Measurements from ENCODE around the gene CHRNA1. TPM values are rescaled to one million over a fixed set of nuclear protein-coding genes. Genes with fewer than 3 reads are reported as not detected.

Gene CHRNA1
- total and polyA plus RNA-seq, 10 of the 15 experiments (the other 5 are each of a cell fraction or from before 2014, with no cell fraction given), result 0.05 to 0.14 TPM; not detected in 8

DNA sequence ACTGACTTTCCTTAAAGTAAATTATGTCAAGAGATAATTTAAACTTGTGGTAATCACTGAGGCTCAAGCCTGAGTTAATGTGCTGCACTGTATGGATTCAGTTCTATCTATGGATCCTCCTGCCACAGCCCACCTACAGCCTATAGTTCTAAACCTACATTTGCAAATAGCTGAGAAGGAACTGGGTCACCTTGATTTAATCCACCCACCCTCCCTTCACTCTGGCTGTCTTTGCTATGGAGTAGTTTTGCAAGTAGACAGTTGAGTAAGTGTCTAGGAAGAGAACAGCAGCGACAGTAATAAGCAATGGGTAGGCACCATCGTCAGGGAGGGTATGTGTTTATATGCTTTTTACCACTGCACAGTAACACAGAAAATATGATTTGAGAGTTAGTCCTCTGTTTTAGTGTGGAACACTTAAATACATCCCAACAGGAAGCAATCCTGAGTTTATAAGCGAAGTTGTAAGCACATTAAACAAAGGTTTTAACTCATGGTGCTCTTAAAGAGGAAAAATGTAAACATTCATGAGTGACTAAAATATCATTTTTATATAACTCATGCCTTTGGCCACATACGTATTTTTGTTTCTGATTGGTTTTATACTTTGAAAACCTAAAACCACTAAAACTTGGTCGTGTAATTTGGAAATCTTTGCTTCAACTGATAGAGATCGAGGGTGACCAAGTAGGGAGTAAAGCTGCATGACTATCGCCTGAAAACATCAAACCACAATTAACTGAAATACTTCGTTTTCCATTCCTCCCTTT lies 36.3 kb upstream of the CHRNA1 start (continued):
- TF ChIP-seq, protein P1, sequence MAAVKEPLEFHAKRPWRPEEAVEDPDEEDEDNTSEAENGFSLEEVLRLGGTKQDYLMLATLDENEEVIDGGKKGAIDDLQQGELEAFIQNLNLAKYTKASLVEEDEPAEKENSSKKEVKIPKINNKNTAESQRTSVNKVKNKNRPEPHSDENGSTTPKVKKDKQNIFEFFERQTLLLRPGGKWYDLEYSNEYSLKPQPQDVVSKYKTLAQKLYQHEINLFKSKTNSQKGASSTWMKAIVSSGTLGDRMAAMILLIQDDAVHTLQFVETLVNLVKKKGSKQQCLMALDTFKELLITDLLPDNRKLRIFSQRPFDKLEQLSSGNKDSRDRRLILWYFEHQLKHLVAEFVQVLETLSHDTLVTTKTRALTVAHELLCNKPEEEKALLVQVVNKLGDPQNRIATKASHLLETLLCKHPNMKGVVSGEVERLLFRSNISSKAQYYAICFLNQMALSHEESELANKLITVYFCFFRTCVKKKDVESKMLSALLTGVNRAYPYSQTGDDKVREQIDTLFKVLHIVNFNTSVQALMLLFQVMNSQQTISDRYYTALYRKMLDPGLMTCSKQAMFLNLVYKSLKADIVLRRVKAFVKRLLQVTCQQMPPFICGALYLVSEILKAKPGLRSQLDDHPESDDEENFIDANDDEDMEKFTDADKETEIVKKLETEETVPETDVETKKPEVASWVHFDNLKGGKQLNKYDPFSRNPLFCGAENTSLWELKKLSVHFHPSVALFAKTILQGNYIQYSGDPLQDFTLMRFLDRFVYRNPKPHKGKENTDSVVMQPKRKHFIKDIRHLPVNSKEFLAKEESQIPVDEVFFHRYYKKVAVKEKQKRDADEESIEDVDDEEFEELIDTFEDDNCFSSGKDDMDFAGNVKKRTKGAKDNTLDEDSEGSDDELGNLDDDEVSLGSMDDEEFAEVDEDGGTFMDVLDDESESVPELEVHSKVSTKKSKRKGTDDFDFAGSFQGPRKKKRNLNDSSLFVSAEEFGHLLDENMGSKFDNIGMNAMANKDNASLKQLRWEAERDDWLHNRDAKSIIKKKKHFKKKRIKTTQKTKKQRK (IDR thresholded peaks at IDR 0.05; ENCODE audit: low read depth, low read length), result no peak

DNA sequence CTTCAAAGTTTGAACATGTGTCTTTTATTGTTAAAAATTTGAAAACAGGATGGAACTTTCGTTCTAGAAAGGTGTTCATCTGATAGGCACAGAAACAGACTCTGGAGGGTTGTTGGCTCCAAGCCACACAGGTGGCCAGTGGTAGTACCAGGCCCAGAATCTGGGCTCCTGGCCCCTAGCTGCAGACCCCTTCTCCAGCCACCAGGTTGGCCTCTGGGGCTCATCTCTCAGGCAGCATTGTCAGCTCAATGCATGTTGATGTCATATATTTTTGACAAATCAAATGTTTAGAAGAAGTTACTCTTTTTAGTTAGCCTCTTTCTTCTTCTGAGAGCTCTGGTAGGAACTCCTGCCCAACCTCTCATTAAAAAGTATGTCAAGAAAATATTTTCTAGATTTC lies 34.5 kb upstream of the CHRNA1 start:
- FAIRE-seq, result no peak
- Histone ChIP-seq H3K9me3 (replicated peaks; ENCODE audit: control insufficient read depth, insufficient read depth, low read length) (no peaks in the 10 kb centered on the region), H3K4me2 (ENCODE audit: control insufficient read depth, insufficient read depth) (no peak overlapping the region), H3K79me2 (ENCODE audit: control insufficient read depth, insufficient read depth, low read length) (no peaks in the 10 kb centered on the region), H3K27me3 (replicated peaks in 1 of 2; ENCODE audit: control insufficient read depth in 2 of 2, insufficient read depth in 2 of 2, low read length in 1 of 2) (no peaks in the 10 kb centered on the region; a peak in 1 of 4 replicates), H2AFZ (ENCODE audit: control insufficient read depth, low read depth, low read length) (no peak overlapping the region), H3K27ac (ENCODE audit: control insufficient read depth, insufficient read depth) (no peak overlapping the region), H3K36me3 (ENCODE audit: control insufficient read depth in 2 of 2, insufficient read depth in 2 of 2, low read length in 1 of 2) (no peaks in the 10 kb centered on the region), H3K4me3 (no peak overlapping the region), H3K4me1 (ENCODE audit: control insufficient read depth, insufficient read depth, low read length) (no peaks in the 10 kb centered on the region), H3K9ac (ENCODE audit: control insufficient read depth, insufficient read depth, low read length) (no peak overlapping the region), H4K20me1 (ENCODE audit: control insufficient read depth, insufficient read depth) (no peaks in the 10 kb centered on the region)
- intact Hi-C loops (cut with micrococcal nuclease; ENCODE audit: unreplicated experiment) (no loop called here), in situ Hi-C loops (cut with MboI) (no loop called here)
- BruUV-seq (replicated peaks), result no TSS peak
- TF ChIP-seq NFYA (IDR thresholded peaks at IDR 0.05; ENCODE audit: borderline replicate concordance, low read depth, low read length), result no peak
- TF ChIP-seq, protein P2, sequence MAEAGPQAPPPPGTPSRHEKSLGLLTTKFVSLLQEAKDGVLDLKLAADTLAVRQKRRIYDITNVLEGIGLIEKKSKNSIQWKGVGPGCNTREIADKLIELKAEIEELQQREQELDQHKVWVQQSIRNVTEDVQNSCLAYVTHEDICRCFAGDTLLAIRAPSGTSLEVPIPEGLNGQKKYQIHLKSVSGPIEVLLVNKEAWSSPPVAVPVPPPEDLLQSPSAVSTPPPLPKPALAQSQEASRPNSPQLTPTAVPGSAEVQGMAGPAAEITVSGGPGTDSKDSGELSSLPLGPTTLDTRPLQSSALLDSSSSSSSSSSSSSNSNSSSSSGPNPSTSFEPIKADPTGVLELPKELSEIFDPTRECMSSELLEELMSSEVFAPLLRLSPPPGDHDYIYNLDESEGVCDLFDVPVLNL (IDR thresholded peaks at IDR 0.05; ENCODE audit: low read depth, low read length), result no peak
- TF ChIP-seq JUNB (IDR thresholded peaks at IDR 0.05), result no peak
- TF ChIP-seq, protein P3, sequence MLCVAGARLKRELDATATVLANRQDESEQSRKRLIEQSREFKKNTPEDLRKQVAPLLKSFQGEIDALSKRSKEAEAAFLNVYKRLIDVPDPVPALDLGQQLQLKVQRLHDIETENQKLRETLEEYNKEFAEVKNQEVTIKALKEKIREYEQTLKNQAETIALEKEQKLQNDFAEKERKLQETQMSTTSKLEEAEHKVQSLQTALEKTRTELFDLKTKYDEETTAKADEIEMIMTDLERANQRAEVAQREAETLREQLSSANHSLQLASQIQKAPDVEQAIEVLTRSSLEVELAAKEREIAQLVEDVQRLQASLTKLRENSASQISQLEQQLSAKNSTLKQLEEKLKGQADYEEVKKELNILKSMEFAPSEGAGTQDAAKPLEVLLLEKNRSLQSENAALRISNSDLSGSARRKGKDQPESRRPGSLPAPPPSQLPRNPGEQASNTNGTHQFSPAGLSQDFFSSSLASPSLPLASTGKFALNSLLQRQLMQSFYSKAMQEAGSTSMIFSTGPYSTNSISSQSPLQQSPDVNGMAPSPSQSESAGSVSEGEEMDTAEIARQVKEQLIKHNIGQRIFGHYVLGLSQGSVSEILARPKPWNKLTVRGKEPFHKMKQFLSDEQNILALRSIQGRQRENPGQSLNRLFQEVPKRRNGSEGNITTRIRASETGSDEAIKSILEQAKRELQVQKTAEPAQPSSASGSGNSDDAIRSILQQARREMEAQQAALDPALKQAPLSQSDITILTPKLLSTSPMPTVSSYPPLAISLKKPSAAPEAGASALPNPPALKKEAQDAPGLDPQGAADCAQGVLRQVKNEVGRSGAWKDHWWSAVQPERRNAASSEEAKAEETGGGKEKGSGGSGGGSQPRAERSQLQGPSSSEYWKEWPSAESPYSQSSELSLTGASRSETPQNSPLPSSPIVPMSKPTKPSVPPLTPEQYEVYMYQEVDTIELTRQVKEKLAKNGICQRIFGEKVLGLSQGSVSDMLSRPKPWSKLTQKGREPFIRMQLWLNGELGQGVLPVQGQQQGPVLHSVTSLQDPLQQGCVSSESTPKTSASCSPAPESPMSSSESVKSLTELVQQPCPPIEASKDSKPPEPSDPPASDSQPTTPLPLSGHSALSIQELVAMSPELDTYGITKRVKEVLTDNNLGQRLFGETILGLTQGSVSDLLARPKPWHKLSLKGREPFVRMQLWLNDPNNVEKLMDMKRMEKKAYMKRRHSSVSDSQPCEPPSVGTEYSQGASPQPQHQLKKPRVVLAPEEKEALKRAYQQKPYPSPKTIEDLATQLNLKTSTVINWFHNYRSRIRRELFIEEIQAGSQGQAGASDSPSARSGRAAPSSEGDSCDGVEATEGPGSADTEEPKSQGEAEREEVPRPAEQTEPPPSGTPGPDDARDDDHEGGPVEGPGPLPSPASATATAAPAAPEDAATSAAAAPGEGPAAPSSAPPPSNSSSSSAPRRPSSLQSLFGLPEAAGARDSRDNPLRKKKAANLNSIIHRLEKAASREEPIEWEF (IDR thresholded peaks at IDR 0.05; ENCODE audit: insufficient replicate concordance, low read depth, low read length), result no peak
- ChIA-PET RAD21 (ENCODE audit: unreplicated experiment) (no interaction called here), CTCF (no interaction called here), POLR2A (no interaction called here), SMC1A (ENCODE audit: uncharacterized antibody, unreplicated experiment) (interaction anchor here (1.3 kb wide), 1 partner anchor 13 kb away, joined by 3 read pairs; no protein-coding TSS in a partner anchor)
- 0% methylated on average over 1 of the region's 1 CpG for whole genome bisulfite sequencing (ENCODE audit: insufficient coverage, insufficient replicate concordance, low lambda C conversion rate, missing lambda C conversion rate)
- no peak for ATAC-seq
- no peak for DNase-seq (ENCODE audit: low read depth, low spot score)
